CD14-positive monocyte (primary cell): ENCODE data around the gene AP1S3. TPM values are rescaled to one million over a fixed set of nuclear protein-coding genes. Genes with fewer than 3 reads are reported as not detected.

ENCODE experiments used
- DNase-seq, 3 donors: peaks; one replicate each; pipeline ENCODE4 v3.0.0-alpha.2; 2011 to 2022
- H2AFZ ChIP-seq: 2 replicates; pipeline ENCODE4 v1.6.0; 2012; ENCODE audit warnings: mild to moderate bottlenecking, low read depth, low read length, inconsistent platforms; ENCODE audit not compliant: insufficient read depth, poor library complexity, severe bottlenecking
- H3K27ac ChIP-seq, 2 donors: 1 replicate in 1 of 2; 2 replicates in 1 of 2; pipeline ENCODE4 v1.5.1; 2012 to 2013; ENCODE audit warnings: low read length in 2 of 2, control low read depth in 1 of 2, inconsistent platforms in 1 of 2, low read depth in 1 of 2, mild to moderate bottlenecking in 1 of 2
- H3K27me3 ChIP-seq, 2 donors: one replicate each; pipeline versions ENCODE4 v1.6.0 to v1.6.1; 2011 to 2013; ENCODE audit warnings: low read length in 2 of 2; ENCODE audit not compliant: control insufficient read depth in 2 of 2, insufficient read depth in 2 of 2
- H3K36me3 ChIP-seq, 2 donors: replicated peaks in 1 of 2; 1 replicate in 1 of 2; 2 replicates in 1 of 2; pipeline versions ENCODE4 v1.5.1 to v1.6.1; 2012 to 2013; ENCODE audit warnings: low read length in 2 of 2, control low read depth in 1 of 2, inconsistent platforms in 1 of 2, mild to moderate bottlenecking in 1 of 2; ENCODE audit not compliant: insufficient read depth in 2 of 2, control insufficient read depth in 1 of 2
- H3K4me1 ChIP-seq, 2 donors: 1 replicate in 1 of 2; 2 replicates in 1 of 2; pipeline versions ENCODE4 v1.5.1 to v1.6.1; 2012 to 2013; ENCODE audit warnings: low read length in 2 of 2, control low read depth in 1 of 2, inconsistent platforms in 1 of 2, mild to moderate bottlenecking in 1 of 2, moderate library complexity in 1 of 2; ENCODE audit not compliant: insufficient read depth in 2 of 2, control insufficient read depth in 1 of 2
- H3K4me2 ChIP-seq: replicated peaks from 2 replicates; pipeline ENCODE3; 2012; ENCODE audit warnings: low read length, moderate library complexity, mild to moderate bottlenecking; ENCODE audit not compliant: poor library complexity, severe bottlenecking; ENCODE audit errors: extremely low read depth
- H3K4me3 ChIP-seq, 3 experiments: fragments of 200-600 bp in 1 of 3; sonication (generic) in 1 of 3; replicated peaks in 1 of 3; 1 replicate in 2 of 3; 2 replicates in 1 of 3; pipeline ENCODE4 v1.5.1; 2011 to 2013; ENCODE audit warnings: low read length in 3 of 3, mild to moderate bottlenecking in 3 of 3, control low read depth in 2 of 3, low read depth in 2 of 3, inconsistent platforms in 1 of 3, moderate library complexity in 1 of 3
- H3K79me2 ChIP-seq: 2 replicates; pipeline ENCODE4 v1.6.0; 2012; ENCODE audit warnings: mild to moderate bottlenecking, control low read depth, inconsistent platforms, low read length, moderate library complexity; ENCODE audit not compliant: insufficient read depth
- H3K9ac ChIP-seq: 2 replicates; pipeline ENCODE4 v1.6.0; 2017; ENCODE audit warnings: low read length, mild to moderate bottlenecking; ENCODE audit not compliant: insufficient read depth, poor library complexity, severe bottlenecking
- H3K9me3 ChIP-seq, 2 donors: replicated peaks in 1 of 2; 1 replicate in 1 of 2; 2 replicates in 1 of 2; pipeline versions ENCODE4 v1.5.1 to v1.6.1; 2012 to 2013; ENCODE audit warnings: low read length in 2 of 2, control low read depth in 1 of 2; ENCODE audit not compliant: control insufficient read depth in 1 of 2, insufficient read depth in 1 of 2
- H4K20me1 ChIP-seq: 2 replicates; pipeline ENCODE4 v1.6.0; 2012; ENCODE audit warnings: mild to moderate bottlenecking, low read length, control low read depth, moderate library complexity; ENCODE audit not compliant: insufficient read depth
- H3K27ac Mint-ChIP-seq, 7 donors: one replicate each; pipeline ENCODE4 v1.8.0; 2020; ENCODE audit warnings: mild to moderate bottlenecking in 7 of 7, mixed read lengths in 7 of 7, moderate library complexity in 6 of 7, inconsistent platforms in 2 of 7
- H3K27me3 Mint-ChIP-seq, 3 donors: one replicate each; pipeline ENCODE4 v1.8.0; 2021 to 2022; ENCODE audit warnings: low read depth in 3 of 3, mild to moderate bottlenecking in 3 of 3, mixed read lengths in 3 of 3, moderate library complexity in 3 of 3, inconsistent platforms in 1 of 3
- H3K36me3 Mint-ChIP-seq, 2 donors: one replicate each; pipeline ENCODE4 v1.8.0; 2020; ENCODE audit warnings: mixed read lengths in 2 of 2, inconsistent platforms in 1 of 2, mild to moderate bottlenecking in 1 of 2
- H3K4me1 Mint-ChIP-seq: one replicate; pipeline ENCODE4 v1.8.0; 2020; ENCODE audit warnings: mild to moderate bottlenecking, mixed read lengths
- H3K4me3 Mint-ChIP-seq, 2 donors: one replicate each; pipeline ENCODE4 v1.8.0; 2020; ENCODE audit warnings: mild to moderate bottlenecking in 2 of 2, mixed read lengths in 2 of 2, moderate library complexity in 1 of 2
- H3K9me3 Mint-ChIP-seq, 7 donors: one replicate each; pipeline ENCODE4 v1.8.0; 2020 to 2022; ENCODE audit warnings: mixed read lengths in 7 of 7, mild to moderate bottlenecking in 6 of 7, moderate library complexity in 6 of 7, inconsistent platforms in 2 of 7
- WGBS: methylation state at CpG from one replicate; pipeline ENCODE4 v1.1.5; 2013; ENCODE audit warnings: missing lambda C conversion rate; ENCODE audit not compliant: insufficient coverage; 5-methylcytosine and 5-hydroxymethylcytosine counted together
- intact Hi-C, 2 donors: fragments of 100-400 bp; cut with micrococcal nuclease; formaldehyde crosslinking; loops; one replicate each; pipeline versions ENCODE4 v1.15.0 to v1.15.1; 2023
- polyA plus RNA-seq, 3 donors: library from polyadenylated mRNA; depleted of rRNA in 1 of 3; unstranded in 2 of 3; stranded (reverse) in 1 of 3; fragments of 300-500 nt in 2 of 3; fragments of >200 nt in 1 of 3; fragmentation: Illumina TruSeq in 2 of 3; gene quantifications; 1 replicate in 2 of 3; 2 replicates in 1 of 3; pipeline ENCODE4 v1.2.3, GENCODE V29; 2012 to 2021
- TF ChIP-seq, protein P1 (sequence below): fragments of 200-600 bp; IDR thresholded peaks from one replicate; pipeline ENCODE4 v1.8.0; 2022; ENCODE audit warnings: antibody characterized with exemption, mild to moderate bottlenecking

AP1S3 gene
- polyA plus RNA-seq, 3 donors = 0.80 to 1.3 (median 0.81) TPM

DNA sequence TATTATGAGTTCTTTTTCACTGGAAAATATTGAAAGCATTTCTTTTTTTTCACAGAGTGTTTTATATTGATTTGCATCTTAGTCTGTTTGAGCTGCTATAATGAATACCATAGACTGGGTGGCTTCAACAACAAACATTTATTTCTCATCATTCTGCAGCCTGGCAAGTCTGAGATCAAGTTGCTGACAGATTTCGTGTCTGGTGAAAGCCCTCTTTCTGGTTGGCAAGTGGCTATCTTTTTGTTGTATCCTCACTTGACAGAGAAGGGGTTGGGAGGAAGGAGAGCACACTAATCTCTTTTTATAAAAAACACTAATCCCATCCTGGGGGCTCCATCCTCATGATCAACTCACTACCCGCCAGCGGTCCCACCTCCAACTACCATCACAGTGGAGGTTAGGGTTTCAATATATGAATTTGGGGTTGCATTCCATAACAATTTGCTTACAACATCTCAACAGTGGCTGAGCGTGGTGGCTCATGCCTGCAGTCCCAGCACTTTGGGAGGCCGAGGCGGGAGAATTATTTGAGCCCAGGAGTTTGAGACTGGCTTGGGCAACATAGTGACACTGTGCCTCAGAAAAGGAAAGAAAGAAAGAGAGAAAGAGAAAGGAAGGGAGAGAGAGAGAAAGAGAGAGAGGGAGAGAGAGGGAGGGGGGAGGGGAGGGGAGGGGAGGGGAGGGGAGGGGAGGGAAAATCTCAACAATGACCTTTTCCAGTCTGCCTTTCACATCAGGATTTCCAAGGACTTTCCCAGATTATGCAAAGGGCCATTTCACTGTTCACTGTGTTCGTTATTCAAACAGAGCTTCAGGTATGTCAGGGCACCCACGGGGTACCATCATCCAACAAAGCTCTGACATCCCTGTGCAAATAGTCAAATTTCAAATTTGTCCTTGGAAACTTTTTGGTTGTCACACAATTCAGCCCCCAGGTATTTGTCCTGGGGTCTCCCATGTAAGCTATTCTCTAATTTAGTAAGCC is 111.1 kb downstream of the AP1S3 start:
- Mint-ChIP-seq H3K27ac (peak overlapping the region in 1 of 7 donors; percentile 22), H3K27me3 (peaks cover under 1 to 5% (median 4%) of the 10 kb centered on the region in 3 donors), H3K4me3 (no peak overlapping the region), H3K9me3 (peaks cover 0 to 4% (median 0%) of the 10 kb centered on the region in 7 donors), H3K4me1 (no peaks in the 10 kb centered on the region), H3K36me3 (no peaks in the 10 kb centered on the region)
- DNase-seq = no peak
- H3K27me3 ChIP-seq = no peaks in the 10 kb centered on the region
- 85% methylated on average over 2 of the region's 8 CpGs for WGBS
- intact Hi-C loops = no loop called here
- TF ChIP-seq, protein P1, sequence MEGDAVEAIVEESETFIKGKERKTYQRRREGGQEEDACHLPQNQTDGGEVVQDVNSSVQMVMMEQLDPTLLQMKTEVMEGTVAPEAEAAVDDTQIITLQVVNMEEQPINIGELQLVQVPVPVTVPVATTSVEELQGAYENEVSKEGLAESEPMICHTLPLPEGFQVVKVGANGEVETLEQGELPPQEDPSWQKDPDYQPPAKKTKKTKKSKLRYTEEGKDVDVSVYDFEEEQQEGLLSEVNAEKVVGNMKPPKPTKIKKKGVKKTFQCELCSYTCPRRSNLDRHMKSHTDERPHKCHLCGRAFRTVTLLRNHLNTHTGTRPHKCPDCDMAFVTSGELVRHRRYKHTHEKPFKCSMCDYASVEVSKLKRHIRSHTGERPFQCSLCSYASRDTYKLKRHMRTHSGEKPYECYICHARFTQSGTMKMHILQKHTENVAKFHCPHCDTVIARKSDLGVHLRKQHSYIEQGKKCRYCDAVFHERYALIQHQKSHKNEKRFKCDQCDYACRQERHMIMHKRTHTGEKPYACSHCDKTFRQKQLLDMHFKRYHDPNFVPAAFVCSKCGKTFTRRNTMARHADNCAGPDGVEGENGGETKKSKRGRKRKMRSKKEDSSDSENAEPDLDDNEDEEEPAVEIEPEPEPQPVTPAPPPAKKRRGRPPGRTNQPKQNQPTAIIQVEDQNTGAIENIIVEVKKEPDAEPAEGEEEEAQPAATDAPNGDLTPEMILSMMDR = no peak
- no peaks in the 10 kb centered on the region for H3K79me2 ChIP-seq
- no peak overlapping the region for H3K4me3 ChIP-seq
- H3K4me1 ChIP-seq = no peaks in the 10 kb centered on the region
- no peak overlapping the region for H2AFZ ChIP-seq
- no peaks in the 10 kb centered on the region for H3K36me3 ChIP-seq
- no peak overlapping the region for H3K27ac ChIP-seq
- H3K4me2 ChIP-seq = no peak overlapping the region
- H3K9me3 ChIP-seq = no peaks in the 10 kb centered on the region
- H3K9ac ChIP-seq = no peak overlapping the region
- no peaks in the 10 kb centered on the region for H4K20me1 ChIP-seq

DNA sequence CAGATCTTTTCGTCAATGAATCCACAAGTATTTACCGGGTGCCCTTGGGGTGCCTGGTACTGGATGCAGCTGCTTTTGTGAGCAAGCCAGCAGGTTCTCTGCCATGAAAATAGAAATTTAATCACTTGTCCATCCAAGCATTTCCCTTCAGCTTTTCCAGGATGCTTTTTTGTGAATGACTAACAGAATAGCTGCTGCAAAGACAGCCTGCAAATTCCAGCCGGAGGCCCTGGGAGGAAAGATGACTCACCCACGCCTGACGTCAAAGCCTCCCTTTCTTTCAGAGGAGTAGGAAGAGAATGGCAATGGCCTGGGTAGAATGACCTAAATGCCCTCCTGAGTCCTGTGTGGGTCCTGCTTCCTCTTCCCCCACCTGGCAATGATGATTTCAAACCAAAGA is 111.9 kb downstream of the AP1S3 start:
- Histone ChIP-seq H3K79me2 (no peaks in the 10 kb centered on the region), H2AFZ (no peak overlapping the region), H3K36me3 (no peaks in the 10 kb centered on the region), H4K20me1 (no peaks in the 10 kb centered on the region), H3K27ac (no peak overlapping the region), H3K27me3 (no peaks in the 10 kb centered on the region), H3K9me3 (no peaks in the 10 kb centered on the region), H3K9ac (no peak overlapping the region), H3K4me1 (no peaks in the 10 kb centered on the region), H3K4me3 (no peak overlapping the region), H3K4me2 (no peak overlapping the region)
- no peak overlapping the region for H3K27ac Mint-ChIP-seq
- WGBS = 92% methylated on average over 2 of the region's 5 CpGs
- no peaks in the 10 kb centered on the region for H3K36me3 Mint-ChIP-seq
- peaks cover 2 to 5% (median 4%) of the 10 kb centered on the region in 3 donors for H3K27me3 Mint-ChIP-seq
- no peaks in the 10 kb centered on the region for H3K4me1 Mint-ChIP-seq
- peak in 1 of 3 donors; percentile 26 for DNase-seq
- TF ChIP-seq, protein P1 = no peak
- intact Hi-C loops = no loop called here
- no peak overlapping the region for H3K4me3 Mint-ChIP-seq
- H3K9me3 Mint-ChIP-seq = peaks cover 0 to 4% (median 0%) of the 10 kb centered on the region in 7 donors
